NK-92 (cell line): ENCODE data around the gene PCDHGB2.
"Not testable (repeated sequence)": the region's sequence is repeated elsewhere in the genome, so short reads cannot be mapped to it uniquely, and the experiment has no call there.

Experiments
- DNase-seq: peaks from one replicate; lab custom pipeline; 2025; ENCODE audit not compliant: unreplicated experiment; lab: John Stamatoyannopoulos, UW

Gene PCDHGB2

DNA sequence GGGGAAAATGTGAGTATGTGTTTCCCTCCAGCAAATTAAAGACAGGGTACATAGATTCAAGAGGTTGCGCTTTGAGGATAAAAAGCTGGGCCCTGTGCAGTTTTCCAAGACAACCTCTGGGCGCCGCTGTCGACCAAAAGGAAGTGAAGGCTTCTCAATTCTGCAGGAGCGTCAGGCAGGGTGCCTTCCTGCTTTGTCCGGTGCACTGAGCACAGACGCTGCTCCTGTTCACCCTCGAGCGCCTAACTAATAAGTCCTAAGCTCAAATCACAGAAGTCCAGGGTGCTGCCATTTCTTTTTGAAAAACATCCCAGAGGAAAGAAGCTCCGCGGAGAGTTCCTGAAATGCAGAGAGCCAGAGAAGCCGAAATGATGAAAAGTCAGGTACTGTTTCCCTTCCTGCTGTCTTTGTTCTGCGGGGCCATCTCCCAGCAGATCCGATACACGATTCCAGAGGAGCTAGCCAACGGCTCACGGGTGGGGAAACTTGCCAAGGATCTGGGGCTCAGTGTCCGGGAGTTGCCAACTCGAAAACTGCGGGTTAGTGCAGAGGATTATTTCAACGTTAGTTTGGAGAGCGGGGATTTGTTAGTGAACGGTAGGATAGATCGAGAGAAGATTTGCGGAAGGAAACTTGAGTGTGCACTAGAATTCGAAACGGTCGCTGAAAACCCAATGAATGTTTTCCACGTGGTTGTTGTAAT is 9.7 kb upstream of the PCDHGB2 start, which contains the start of gene PCDHGB1:
Gene PCDHGB1 (plus strand): TSS at position 183 of the 703 bp plus-strand sequence. CDS start 162 bp downstream, at position 345.
- DNase-seq, result no peak

DNA sequence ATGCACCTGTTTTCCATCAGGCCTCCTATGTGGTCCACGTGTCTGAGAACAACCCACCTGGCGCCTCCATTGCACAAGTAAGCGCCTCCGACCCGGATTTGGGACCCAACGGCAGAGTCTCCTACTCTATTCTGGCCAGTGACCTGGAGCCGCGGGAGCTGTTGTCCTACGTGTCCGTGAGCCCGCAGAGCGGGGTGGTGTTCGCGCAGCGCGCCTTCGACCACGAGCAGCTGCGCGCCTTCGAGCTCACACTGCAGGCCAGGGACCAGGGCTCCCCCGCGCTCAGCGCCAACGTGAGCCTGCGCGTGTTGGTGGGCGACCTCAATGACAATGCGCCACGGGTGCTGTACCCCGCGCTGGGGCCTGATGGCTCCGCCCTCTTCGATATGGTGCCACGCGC is 8.2 kb upstream of the PCDHGB2 start:
- no peak for DNase-seq

GRCh38 chr5:141354900-141355469 is 4.8 kb upstream of the PCDHGB2 start, which contains the start of gene PCDHGA4:
Gene PCDHGA4 (plus strand): TSS chr5:141355021. CDS start chr5:141355108, 87 bp downstream.
- no peak for DNase-seq

DNA sequence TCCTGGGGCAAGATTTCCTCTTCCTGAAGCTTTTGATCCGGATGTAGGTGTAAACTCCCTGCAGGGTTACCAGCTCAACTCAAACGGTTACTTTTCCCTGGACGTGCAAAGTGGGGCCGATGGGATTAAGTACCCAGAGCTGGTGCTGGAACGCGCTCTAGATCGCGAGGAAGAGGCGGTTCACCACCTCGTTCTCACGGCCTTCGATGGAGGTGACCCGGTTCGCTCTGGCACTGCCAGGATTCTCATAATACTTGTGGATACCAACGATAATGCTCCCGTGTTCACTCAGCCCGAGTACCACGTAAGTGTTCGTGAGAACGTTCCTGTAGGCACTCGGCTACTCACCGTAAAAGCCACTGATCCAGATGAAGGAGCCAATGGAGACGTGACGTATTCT is 4.2 kb upstream of the PCDHGB2 start:
- DNase-seq, result no peak

- no peak for DNase-seq
These were observed 3.7 kb upstream of the PCDHGB2 start for GRCh38 chr5:141356133-141356532.

- DNase-seq, result no peak
These were observed 2.8 kb upstream of the PCDHGB2 start for GRCh38 chr5:141356950-141357349.

- no peak for DNase-seq
These were observed 891 bp downstream of the PCDHGB2 start for GRCh38 chr5:141360685-141361084.

- no peak for DNase-seq
These were observed 2.9 kb downstream of the PCDHGB2 start for GRCh38 chr5:141362719-141363118.

DNA sequence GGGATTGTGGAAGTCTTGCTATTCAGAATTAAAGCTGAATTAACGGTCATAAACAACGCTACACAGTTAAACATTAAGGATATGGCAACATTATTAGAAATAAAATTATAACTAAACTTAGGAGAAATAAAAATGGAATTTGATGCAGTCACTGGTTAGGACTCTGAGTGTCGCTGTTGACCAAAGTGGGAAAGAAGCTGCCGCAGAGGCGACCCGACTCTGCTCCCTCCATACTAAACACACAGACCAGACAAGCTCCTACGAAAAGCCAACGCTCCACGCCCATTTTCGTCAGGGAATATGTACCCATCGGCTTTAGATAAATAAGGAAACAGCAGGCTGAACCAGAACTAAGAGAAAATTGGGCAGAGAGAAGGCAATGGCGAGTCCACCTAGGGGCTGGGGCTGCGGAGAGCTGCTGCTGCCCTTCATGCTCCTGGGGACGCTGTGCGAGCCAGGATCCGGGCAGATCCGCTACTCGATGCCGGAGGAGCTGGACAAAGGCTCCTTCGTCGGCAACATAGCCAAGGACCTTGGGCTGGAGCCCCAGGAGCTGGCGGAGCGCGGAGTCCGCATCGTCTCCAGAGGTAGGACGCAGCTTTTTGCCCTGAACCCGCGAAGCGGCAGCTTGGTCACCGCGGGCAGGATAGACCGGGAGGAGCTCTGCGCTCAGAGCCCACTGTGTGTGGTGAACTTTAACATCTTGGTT is 4.3 kb downstream of the PCDHGB2 start, which contains the start of gene PCDHGA5:
Gene PCDHGA5 (plus strand): TSS at position 211 of the 709 bp plus-strand sequence. CDS start 169 bp downstream, at position 380.
- DNase-seq, result no peak

DNA sequence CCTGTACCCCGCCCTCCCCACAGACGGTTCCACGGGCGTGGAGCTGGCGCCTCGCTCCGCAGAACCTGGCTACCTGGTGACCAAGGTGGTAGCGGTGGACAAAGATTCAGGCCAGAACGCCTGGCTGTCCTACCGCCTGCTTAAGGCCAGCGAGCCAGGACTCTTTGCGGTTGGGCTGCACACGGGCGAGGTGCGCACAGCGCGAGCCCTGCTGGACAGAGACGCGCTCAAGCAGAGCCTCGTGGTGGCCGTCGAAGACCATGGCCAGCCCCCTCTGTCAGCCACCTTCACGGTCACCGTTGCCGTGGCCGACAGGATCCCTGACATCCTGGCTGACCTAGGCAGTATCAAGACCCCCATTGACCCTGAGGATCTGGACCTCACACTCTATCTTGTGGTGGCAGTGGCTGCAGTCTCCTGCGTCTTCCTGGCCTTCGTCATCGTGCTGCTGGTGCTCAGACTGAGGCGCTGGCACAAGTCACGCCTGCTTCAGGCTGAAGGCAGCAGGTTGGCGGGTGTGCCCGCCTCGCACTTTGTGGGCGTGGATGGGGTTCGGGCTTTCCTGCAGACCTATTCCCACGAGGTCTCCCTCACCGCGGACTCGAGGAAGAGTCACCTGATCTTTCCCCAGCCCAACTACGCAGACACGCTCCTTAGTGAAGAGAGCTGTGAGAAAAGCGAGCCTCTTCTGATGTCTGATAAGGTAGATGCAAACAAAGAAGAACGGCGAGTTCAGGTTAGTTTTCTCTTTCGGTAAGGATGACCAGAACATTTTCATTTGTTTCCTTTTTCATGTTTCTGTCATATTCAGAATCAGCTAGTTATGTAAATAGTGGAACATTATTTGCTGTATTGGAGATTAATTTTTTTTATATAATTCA is 6.5 kb downstream of the PCDHGB2 start:
- DNase-seq, result no peak

GRCh38 chr5:141369994-141370848 is 10.4 kb downstream of the PCDHGB2 start, which contains the start of gene PCDHGB3:
Gene PCDHGB3 (plus strand): TSS chr5:141370242. CDS start chr5:141370395, 153 bp downstream.
- DNase-seq, result no peak

- no peak for DNase-seq
These were observed 12.0 kb downstream of the PCDHGB2 start for GRCh38 chr5:141371572-141372475.

- DNase-seq, result no peak
These were observed 14.0 kb downstream of the PCDHGB2 start, which contains the start of gene PCDHGA6 for GRCh38 chr5:141373673-141374317. Gene PCDHGA6 (plus strand): TSS chr5:141373891. CDS start chr5:141374084, 193 bp downstream.

DNA sequence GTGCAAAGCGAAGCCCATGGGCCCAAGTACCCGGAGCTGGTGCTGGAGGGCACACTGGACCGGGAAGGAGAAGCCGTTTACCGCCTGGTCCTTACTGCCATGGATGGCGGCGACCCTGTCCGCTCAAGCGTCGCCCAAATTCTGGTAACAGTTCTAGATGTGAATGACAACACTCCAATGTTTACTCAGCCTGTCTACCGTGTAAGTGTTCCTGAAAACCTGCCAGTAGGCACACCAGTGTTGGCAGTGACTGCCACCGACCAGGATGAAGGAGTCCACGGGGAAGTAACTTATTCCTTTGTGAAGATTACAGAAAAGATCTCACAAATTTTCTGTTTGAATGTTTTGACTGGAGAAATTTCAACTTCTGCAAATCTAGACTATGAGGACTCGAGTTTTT is 14.8 kb downstream of the PCDHGB2 start:
- no peak for DNase-seq

GRCh38 chr5:141375444-141376155 is 15.8 kb downstream of the PCDHGB2 start:
- not testable (repeated sequence) for DNase-seq

GRCh38 chr5:141382469-141383294 is 22.9 kb downstream of the PCDHGB2 start, which contains the start of gene PCDHGA7:
Gene PCDHGA7 (plus strand): TSS chr5:141382742. CDS start chr5:141382900, 158 bp downstream.
- DNase-seq, result no peak
